Neutrophil (primary cell): ENCODE results near the gene EPHA1.
"Not testable (repeated sequence)": the region's sequence is repeated elsewhere in the genome, so short reads cannot be mapped to it uniquely, and the experiment has no call there.

ENCODE experiments used
- H3K27ac ChIP-seq: fragments of 200-600 bp; sonication (generic); 2 replicates; pipeline ENCODE4 v1.5.1; 2016; ENCODE audit warnings: mild to moderate bottlenecking, moderate library complexity
- H3K27me3 ChIP-seq: fragments of 200-600 bp; sonication (generic); 2 replicates; pipeline ENCODE4 v1.6.0; 2016; ENCODE audit warnings: mild to moderate bottlenecking
- H3K36me3 ChIP-seq: fragments of 200-600 bp; sonication (generic); 2 replicates; pipeline ENCODE4 v1.5.1; 2017
- H3K4me1 ChIP-seq, 2 experiments: fragments of 200-600 bp in 1 of 2; sonication (generic) in 1 of 2; 1 replicate in 1 of 2; 2 replicates in 1 of 2; pipeline versions ENCODE4 v1.5.1 to v1.6.1; 2013 to 2016; ENCODE audit warnings: low read depth in 1 of 2, low read length in 1 of 2, mild to moderate bottlenecking in 1 of 2, moderate library complexity in 1 of 2; ENCODE audit not compliant: control insufficient read depth in 1 of 2, insufficient read depth in 1 of 2
- H3K4me3 ChIP-seq, 2 experiments: fragments of 200-600 bp in 1 of 2; sonication (generic) in 1 of 2; 1 replicate in 1 of 2; 2 replicates in 1 of 2; pipeline ENCODE4 v1.5.1; 2013 to 2016; ENCODE audit warnings: low read depth in 1 of 2, low read length in 1 of 2, mild to moderate bottlenecking in 1 of 2, moderate library complexity in 1 of 2
- H3K9me3 ChIP-seq: fragments of 200-600 bp; sonication (generic); 2 replicates; pipeline ENCODE4 v1.5.1; 2016
- CTCF ChIP-seq: fragments of 200-600 bp; sonication (generic); IDR thresholded peaks from 2 replicates; pipeline ENCODE4 v1.5.1; 2016; ENCODE audit warnings: antibody characterized with exemption

Gene EPHA1

GRCh38 chr7:143406002-143406357 lies 2.7 kb downstream of the EPHA1 start:
- no peak overlapping the region for H3K27ac ChIP-seq
- TF ChIP-seq CTCF = no peak
- H3K36me3 ChIP-seq = no peaks in the 10 kb centered on the region
- peaks cover 10% of the 10 kb centered on the region for H3K27me3 ChIP-seq
- H3K4me3 ChIP-seq = no peak overlapping the region
- peaks cover 34 to 36% of the 10 kb centered on the region in 2 experiments for H3K4me1 ChIP-seq
- no peaks in the 10 kb centered on the region for H3K9me3 ChIP-seq

- no peak for TF ChIP-seq CTCF
- peaks cover 28 to 31% of the 10 kb centered on the region in 2 experiments for H3K4me1 ChIP-seq
Measured at GRCh38 chr7:143405173-143406001, 3.3 kb downstream of the EPHA1 start.

GRCh38 chr7:143402233-143402632 lies 6.4 kb downstream of the EPHA1 start:
- H3K27me3 ChIP-seq, H3K9me3 ChIP-seq, H3K4me1 ChIP-seq, H3K4me3 ChIP-seq, H3K36me3 ChIP-seq, H3K27ac ChIP-seq: not testable (repeated sequence)

More at GRCh38 chr7:143405173-143406001, 3.3 kb downstream of the EPHA1 start:
- H3K9me3 ChIP-seq = no peaks in the 10 kb centered on the region
- no peaks in the 10 kb centered on the region for H3K36me3 ChIP-seq
- no peak overlapping the region for H3K27ac ChIP-seq
- H3K27me3 ChIP-seq = peaks cover 10% of the 10 kb centered on the region
- H3K4me3 ChIP-seq = no peak overlapping the region

- H3K4me1 ChIP-seq = no peaks in the 10 kb centered on the region
- H3K36me3 ChIP-seq = peaks cover 1% of the 10 kb centered on the region
- no peaks in the 10 kb centered on the region for H3K9me3 ChIP-seq
- H3K27me3 ChIP-seq = no peaks in the 10 kb centered on the region
- no peak overlapping the region for H3K4me3 ChIP-seq
- no peak overlapping the region for H3K27ac ChIP-seq
- TF ChIP-seq CTCF = no peak
Measured at GRCh38 chr7:143401265-143401664, 7.4 kb downstream of the EPHA1 start.

- H3K9me3 ChIP-seq = no peaks in the 10 kb centered on the region
- H3K36me3 ChIP-seq = peaks cover 15% of the 10 kb centered on the region
- no peaks in the 10 kb centered on the region for H3K4me1 ChIP-seq
- H3K27ac ChIP-seq = no peak overlapping the region
- H3K27me3 ChIP-seq = no peaks in the 10 kb centered on the region
- H3K4me3 ChIP-seq = no peak overlapping the region
- no peak for TF ChIP-seq CTCF
Measured at GRCh38 chr7:143399642-143400041, 9.0 kb downstream of the EPHA1 start.

GRCh38 chr7:143399151-143399550 lies 9.5 kb downstream of the EPHA1 start:
- H3K27me3 ChIP-seq = no peaks in the 10 kb centered on the region
- peaks cover 20% of the 10 kb centered on the region for H3K36me3 ChIP-seq
- H3K9me3 ChIP-seq = no peaks in the 10 kb centered on the region
- H3K4me1 ChIP-seq = no peaks in the 10 kb centered on the region
- no peak overlapping the region for H3K27ac ChIP-seq
- no peak overlapping the region for H3K4me3 ChIP-seq
- TF ChIP-seq CTCF = no peak
